Loucy (cell line): ENCODE results near the gene PCSK5.

Experiments
- EZH2phosphoT487 ChIP-seq: fragments of 200-600 bp; IDR thresholded peaks from 2 replicates; pipeline ENCODE4 v1.6.1; 2018; ENCODE audit warnings: antibody characterized with exemption, mild to moderate bottlenecking, moderate library complexity, borderline replicate concordance
- TF ChIP-seq, protein P1 (sequence below): fragments of 200-600 bp; sonication (generic); conservative IDR thresholded peaks from 2 replicates; pipeline ENCODE4 v1.5.1; 2014; ENCODE audit warnings: mild to moderate bottlenecking, antibody characterized with exemption, low read length

DNA sequence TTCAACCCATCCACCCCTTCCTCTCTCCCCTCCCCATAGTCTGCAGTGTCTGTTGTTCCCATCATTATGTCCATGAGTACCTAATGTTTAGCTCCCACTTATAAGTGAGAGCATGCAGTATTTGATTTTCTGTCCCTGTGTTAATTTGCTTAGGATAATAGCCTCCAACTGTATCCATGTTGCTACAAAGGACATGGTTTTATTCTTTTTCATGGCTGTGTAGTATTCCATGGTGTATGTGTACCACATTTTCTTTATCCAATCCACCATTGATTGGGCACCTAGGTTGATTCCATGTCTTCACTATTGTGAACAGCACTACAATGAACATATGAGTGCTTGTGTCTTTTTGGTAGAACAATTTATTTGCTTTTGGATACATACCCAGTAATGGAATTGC is 187.1 kb downstream of the PCSK5 start:
- TF ChIP-seq, protein P1, sequence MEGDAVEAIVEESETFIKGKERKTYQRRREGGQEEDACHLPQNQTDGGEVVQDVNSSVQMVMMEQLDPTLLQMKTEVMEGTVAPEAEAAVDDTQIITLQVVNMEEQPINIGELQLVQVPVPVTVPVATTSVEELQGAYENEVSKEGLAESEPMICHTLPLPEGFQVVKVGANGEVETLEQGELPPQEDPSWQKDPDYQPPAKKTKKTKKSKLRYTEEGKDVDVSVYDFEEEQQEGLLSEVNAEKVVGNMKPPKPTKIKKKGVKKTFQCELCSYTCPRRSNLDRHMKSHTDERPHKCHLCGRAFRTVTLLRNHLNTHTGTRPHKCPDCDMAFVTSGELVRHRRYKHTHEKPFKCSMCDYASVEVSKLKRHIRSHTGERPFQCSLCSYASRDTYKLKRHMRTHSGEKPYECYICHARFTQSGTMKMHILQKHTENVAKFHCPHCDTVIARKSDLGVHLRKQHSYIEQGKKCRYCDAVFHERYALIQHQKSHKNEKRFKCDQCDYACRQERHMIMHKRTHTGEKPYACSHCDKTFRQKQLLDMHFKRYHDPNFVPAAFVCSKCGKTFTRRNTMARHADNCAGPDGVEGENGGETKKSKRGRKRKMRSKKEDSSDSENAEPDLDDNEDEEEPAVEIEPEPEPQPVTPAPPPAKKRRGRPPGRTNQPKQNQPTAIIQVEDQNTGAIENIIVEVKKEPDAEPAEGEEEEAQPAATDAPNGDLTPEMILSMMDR, result no peak
- no peak for TF ChIP-seq EZH2phosphoT487
